Forelimb muscle (tissue), 1 donor: ENCODE results near the gene ABCF2. TPM values are rescaled to one million over a fixed set of nuclear protein-coding genes. Genes with fewer than 3 reads are reported as not detected.
A peak's percentile ranks its signal among the peaks of the same experiment; 100 is the strongest.

ENCODE experiments used
- DNase-seq: peaks from one replicate; pipeline ENCODE4 v3.0.0-alpha.2; 2013; ENCODE audit warnings: low read depth
- polyA plus RNA-seq: library from polyadenylated mRNA; unstranded; fragments of 120-200 nt; gene quantifications from one replicate; pipeline ENCODE4 v1.2.1, GENCODE V29; 2013; ENCODE audit not compliant: insufficient read length

The ABCF2 gene
- 17.4 TPM for polyA plus RNA-seq

GRCh38 chr7:151226875-151227782, at the start of gene ABCF2:
Gene ABCF2, minus strand, starts transcription at chr7:151227205. Its CDS starts 747 bp downstream, at chr7:151226458.
- peak; percentile 93 for DNase-seq

DNA sequence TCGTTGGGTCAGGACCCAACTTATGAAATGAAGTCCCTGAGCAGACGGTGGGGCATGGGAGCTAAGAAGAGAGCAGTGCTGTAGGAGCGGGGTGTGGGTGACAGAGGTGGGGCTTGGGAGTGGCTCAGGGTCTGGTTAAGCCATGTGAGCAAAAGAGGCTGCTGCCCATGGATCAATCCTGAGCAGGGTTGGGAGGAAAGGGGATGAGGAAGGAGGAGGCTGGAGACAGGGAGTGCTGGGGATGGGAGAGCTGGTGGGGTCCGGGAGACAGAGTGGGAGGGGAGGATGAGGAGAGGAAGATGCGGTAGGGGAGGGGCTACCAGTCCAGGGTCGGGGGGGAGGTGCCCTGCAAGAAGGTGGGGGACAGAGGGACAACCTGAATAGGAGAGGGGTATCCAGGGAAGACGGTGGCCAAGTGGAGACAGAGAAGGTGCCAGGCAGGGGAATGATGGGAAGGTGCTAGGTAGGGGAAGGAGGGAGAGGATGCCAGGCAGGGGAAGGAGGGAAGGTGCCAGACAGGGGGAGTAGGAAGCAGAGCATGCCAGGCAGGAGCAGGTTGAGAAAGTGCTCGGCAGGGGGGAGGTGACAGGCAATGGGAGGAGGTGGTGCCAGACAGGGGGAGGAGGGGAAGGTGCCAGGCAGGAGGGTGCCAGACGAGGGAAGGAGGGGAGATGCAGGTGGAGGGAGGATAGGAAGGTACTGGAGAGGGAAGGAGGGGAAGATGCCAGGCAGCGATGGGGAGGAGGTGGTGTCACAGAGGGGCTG, 49.0 kb upstream of the ABCF2 start:
- no peak for DNase-seq

GRCh38 chr7:151274936-151275812, 48.2 kb upstream of the ABCF2 start:
- no peak for DNase-seq

GRCh38 chr7:151274396-151274795, 47.4 kb upstream of the ABCF2 start:
- DNase-seq = no peak

- no peak for DNase-seq
Observed at GRCh38 chr7:151273651-151274390, 46.8 kb upstream of the ABCF2 start.

- DNase-seq = no peak
Observed at GRCh38 chr7:151272877-151273276, 45.9 kb upstream of the ABCF2 start.

DNA sequence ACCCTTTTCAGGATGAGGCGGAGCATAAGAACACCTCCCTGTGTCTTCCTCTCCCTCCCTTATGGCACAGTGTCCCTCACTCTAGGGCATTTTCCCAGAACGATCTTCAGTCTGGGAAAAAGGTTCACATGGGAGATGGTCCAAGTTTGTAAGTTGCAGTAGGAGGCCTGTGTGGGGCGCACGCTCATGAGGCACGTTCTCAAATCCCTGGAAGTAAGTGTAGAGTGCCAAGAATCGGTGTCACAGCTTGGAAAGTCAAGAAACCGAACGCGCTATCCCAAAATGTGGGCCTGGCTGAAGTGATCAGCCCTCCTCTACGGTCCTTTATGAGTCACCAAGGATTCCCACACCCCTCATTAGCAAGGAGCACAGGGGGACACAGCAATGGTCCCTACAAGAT, 45.4 kb upstream of the ABCF2 start:
- DNase-seq = no peak

- no peak for DNase-seq
Observed at GRCh38 chr7:151271699-151272355, 44.8 kb upstream of the ABCF2 start.

- no peak for DNase-seq
Observed at GRCh38 chr7:151269511-151269910, 42.5 kb upstream of the ABCF2 start.

- no peak for DNase-seq
Observed at GRCh38 chr7:151265351-151265931, 38.4 kb upstream of the ABCF2 start.

GRCh38 chr7:151264615-151265014, 37.6 kb upstream of the ABCF2 start:
- no peak for DNase-seq

DNA sequence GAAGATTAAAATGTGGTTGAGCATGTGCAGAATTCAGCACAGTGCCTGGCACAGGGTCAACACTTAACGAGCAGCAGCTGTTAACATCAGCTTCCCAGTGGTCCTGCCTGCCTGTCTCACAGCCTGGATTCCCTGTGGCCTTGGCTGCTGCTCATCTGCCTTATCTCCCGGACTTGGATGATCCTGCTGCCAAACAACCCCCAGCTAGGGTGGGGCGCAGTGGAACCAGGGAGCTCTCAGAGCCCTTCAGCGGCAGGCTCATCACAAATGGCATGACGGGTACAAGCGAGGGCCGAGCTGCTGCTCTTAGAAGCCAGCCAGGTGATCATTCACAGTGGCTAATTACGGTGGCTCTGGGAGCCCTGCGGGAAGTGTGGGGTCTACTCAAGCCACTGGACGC, 34.5 kb upstream of the ABCF2 start:
- DNase-seq = no peak

DNA sequence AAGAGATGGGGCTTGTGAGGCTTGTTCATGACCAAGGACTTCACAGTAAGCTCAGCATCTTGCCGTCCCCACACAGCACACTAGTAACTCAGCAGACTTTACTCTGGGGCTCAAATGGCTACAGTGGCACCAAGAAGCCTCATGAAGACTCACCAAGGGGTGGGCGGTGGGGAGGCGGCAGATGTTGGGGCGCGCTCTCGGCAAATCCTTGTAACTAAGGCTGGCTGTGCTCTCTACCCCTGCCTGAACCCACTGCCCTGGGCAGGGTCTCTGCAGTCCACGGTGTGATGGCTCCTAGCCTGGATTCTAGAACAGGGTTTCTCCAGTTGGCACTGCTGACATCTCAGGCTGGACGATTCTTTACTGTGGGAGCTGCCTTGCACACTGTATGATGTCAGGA, 33.9 kb upstream of the ABCF2 start:
- DNase-seq = no peak

- no peak for DNase-seq
Observed at GRCh38 chr7:151260471-151260870, 33.5 kb upstream of the ABCF2 start.

GRCh38 chr7:151257990-151258389, 31.0 kb upstream of the ABCF2 start:
- DNase-seq = no peak

- no peak for DNase-seq
Observed at GRCh38 chr7:151256410-151257045, 29.5 kb upstream of the ABCF2 start.

DNA sequence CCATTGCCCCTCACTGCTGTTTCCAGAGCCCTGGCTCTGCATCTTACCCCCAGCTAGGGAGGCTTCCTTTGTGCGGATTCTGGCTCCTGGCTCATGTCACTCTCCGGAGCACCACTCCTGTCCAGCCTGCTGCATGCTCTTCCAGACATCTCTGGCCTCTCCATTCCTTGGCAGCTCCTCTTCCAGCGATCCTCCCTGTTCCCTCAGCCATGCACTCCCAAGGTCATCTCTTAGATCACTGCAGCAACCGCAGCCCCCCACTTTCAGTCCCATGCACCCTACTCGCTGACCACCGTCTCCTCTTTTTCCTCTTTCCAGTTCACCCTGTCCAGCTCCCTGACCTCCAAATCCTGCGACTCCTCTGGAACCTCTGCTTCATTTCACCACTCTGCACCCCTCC, 28.4 kb upstream of the ABCF2 start:
- DNase-seq = no peak

GRCh38 chr7:151254851-151255250, 27.8 kb upstream of the ABCF2 start:
- DNase-seq = no peak

GRCh38 chr7:151254316-151254715, 27.3 kb upstream of the ABCF2 start:
- DNase-seq = no peak
